GM12875 (cell line): ENCODE data around the gene RPTOR.

ENCODE experiments used
- H3K4me3 ChIP-seq: one replicate; pipeline ENCODE4 v1.5.1; 2011; ENCODE audit warnings: low read depth, low read length, control low read depth
- CTCF ChIP-seq: IDR thresholded peaks from 2 replicates; pipeline ENCODE4 v1.5.1; 2011; ENCODE audit warnings: low read depth, mild to moderate bottlenecking, control low read depth, inconsistent platforms, low read length, moderate library complexity, borderline replicate concordance; ENCODE audit not compliant: insufficient read depth

Gene RPTOR

DNA sequence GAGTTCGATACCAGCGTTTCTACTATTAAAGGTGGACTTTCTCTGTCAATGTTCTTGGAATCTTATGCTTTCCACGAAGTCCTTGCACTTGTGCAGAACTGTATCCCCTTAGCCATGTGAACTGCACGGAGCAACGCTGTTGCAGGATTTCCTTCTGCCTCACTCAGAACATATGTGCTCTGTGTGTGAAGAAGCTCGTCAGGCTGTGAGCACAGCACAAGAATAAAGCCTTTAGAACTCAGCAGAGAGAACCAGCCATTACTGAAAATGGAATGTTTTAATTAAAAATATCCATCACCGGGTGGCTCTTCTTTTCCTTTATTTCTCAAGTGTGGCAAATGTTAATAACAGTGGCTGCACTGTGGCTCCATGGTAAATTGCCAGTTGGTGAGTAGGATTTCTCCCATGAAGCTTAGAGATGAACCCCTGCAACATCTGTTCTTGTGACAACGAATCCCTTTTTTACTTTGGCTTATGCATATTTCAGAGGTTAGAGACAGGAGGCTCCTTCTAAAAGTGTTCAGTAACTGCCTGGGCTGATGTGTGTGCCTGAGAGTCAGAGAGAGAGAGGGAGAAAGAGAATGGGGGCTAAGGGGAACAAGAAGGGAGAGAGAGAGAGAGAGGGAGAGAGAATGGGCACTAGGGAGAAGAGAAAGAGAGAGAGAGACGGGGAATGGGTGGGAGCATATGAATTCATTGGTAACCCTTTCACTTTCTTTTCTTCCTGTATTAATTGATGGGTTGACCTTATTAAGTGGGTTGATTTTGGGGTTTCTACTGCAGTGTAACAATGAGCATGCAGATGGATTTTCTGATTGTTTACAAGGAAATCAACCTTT is 50.0 kb downstream of the RPTOR start:
- TF ChIP-seq CTCF: no peak
- no peak overlapping the region for H3K4me3 ChIP-seq

DNA sequence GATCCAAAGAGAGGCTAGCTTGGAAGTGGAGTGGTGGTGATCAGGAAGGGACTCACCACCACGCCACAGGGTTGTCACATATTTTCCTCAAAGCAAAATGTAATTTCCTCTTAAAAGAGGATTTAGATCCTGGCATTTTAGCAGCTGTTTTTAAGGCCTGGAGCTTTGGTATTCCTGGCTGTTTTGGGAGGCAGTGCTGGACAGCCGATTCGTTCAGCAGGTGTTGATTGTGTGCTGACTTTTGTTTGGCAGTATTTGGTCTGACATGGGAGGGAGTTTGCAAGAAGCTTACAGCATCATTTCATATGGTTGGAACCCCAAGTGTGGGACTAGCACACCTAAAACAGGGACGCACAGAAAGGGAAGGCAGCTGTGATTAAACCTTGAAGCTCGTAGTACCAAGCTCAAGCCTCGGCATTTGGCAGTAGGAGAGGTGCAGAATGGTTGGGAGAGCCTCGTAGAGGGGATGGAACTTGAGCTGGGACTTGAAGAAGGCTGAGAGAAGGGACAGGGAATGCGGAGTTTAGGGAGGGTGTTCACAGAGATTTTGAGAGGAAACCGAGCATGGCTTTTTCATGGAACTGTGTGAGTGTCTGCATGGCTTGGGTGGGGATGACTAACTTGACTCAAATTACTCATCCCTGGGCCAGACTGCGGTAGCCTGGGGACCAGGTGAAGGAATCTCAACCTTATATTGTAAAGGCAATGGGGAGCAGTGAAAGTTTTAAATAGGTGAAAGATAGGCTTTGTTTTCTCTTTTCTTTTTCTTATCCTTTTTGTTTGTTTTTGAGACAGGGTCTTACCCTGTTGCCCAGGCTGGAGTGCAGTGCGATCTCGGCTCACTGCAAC is 52.3 kb downstream of the RPTOR start:
- H3K4me3 ChIP-seq: no peak overlapping the region
- TF ChIP-seq CTCF: no peak

- H3K4me3 ChIP-seq: no peak overlapping the region
- no peak for TF ChIP-seq CTCF
Measured at GRCh38 chr17:80598813-80599545, 54.3 kb downstream of the RPTOR start.

GRCh38 chr17:80599546-80600305 is 55.1 kb downstream of the RPTOR start:
- TF ChIP-seq CTCF: no peak
- H3K4me3 ChIP-seq: no peak overlapping the region

- no peak overlapping the region for H3K4me3 ChIP-seq
- no peak for TF ChIP-seq CTCF
Measured at GRCh38 chr17:80601146-80601545, 56.5 kb downstream of the RPTOR start.

- TF ChIP-seq CTCF: no peak
- no peak overlapping the region for H3K4me3 ChIP-seq
Measured at GRCh38 chr17:80603396-80603795, 58.8 kb downstream of the RPTOR start.
